Measurements from ENCODE around the gene CKS1B. TPM values are rescaled to one million over a fixed set of nuclear protein-coding genes. Genes with fewer than 3 reads are reported as not detected.

Gene CKS1B
- total RNA-seq, 1 donor = 23.2 TPM

- H3K9me3 ChIP-seq (ENCODE audit: low read depth, low read length) = no peaks in the 10 kb centered on the region
- H3K27me3 ChIP-seq (ENCODE audit: insufficient read depth, low read length) = no peaks in the 10 kb centered on the region
- no peak overlapping the region for H3K4me2 ChIP-seq (ENCODE audit: insufficient read depth, low read length)
- H3K27ac ChIP-seq (ENCODE audit: low read depth, low read length) = no peak overlapping the region
- no peak for DNase-seq (ENCODE audit: insufficient read length, low spot score, missing footprints)
- H2AFZ ChIP-seq (ENCODE audit: low read length) = no peak overlapping the region
- no peaks in the 10 kb centered on the region for H4K20me1 ChIP-seq (ENCODE audit: insufficient read depth, low read length)
- H3K4me3 ChIP-seq (ENCODE audit: insufficient read depth, low read length) = no peak overlapping the region
- peaks cover 14% of the 10 kb centered on the region for H3K4me1 ChIP-seq (ENCODE audit: insufficient read depth, low read length)
- TF ChIP-seq CTCF (IDR thresholded peaks at IDR 0.05; ENCODE audit: extremely low read depth, low read depth, low read length) = no peak
- H3K79me2 ChIP-seq (ENCODE audit: insufficient read depth, low read length) = peaks cover 7% of the 10 kb centered on the region
- no peaks in the 10 kb centered on the region for H3K36me3 ChIP-seq (ENCODE audit: insufficient read depth, low read length)
Observed at GRCh38 chr1:154940651-154941194, 33.8 kb upstream of the CKS1B start.

GRCh38 chr1:154941333-154942013 is 33.0 kb upstream of the CKS1B start:
- no peak for TF ChIP-seq CTCF (IDR thresholded peaks at IDR 0.05; ENCODE audit: extremely low read depth, low read depth, low read length)
- Histone ChIP-seq H3K27ac (ENCODE audit: low read depth, low read length) (no peak overlapping the region), H4K20me1 (ENCODE audit: insufficient read depth, low read length) (no peaks in the 10 kb centered on the region), H3K79me2 (ENCODE audit: insufficient read depth, low read length) (no peaks in the 10 kb centered on the region), H2AFZ (ENCODE audit: low read length) (no peak overlapping the region), H3K4me3 (ENCODE audit: insufficient read depth, low read length) (no peak overlapping the region), H3K4me2 (ENCODE audit: insufficient read depth, low read length) (no peak overlapping the region), H3K36me3 (ENCODE audit: insufficient read depth, low read length) (no peaks in the 10 kb centered on the region), H3K27me3 (ENCODE audit: insufficient read depth, low read length) (no peaks in the 10 kb centered on the region), H3K9me3 (ENCODE audit: low read depth, low read length) (no peaks in the 10 kb centered on the region), H3K4me1 (ENCODE audit: insufficient read depth, low read length) (peaks cover 9% of the 10 kb centered on the region)
- DNase-seq (ENCODE audit: insufficient read length, low spot score, missing footprints) = no peak

- Histone ChIP-seq H4K20me1 (ENCODE audit: insufficient read depth, low read length) (no peaks in the 10 kb centered on the region), H3K27ac (ENCODE audit: low read depth, low read length) (no peak overlapping the region), H3K4me3 (ENCODE audit: insufficient read depth, low read length) (no peak overlapping the region), H3K36me3 (ENCODE audit: insufficient read depth, low read length) (no peaks in the 10 kb centered on the region), H3K79me2 (ENCODE audit: insufficient read depth, low read length) (no peaks in the 10 kb centered on the region), H3K4me1 (ENCODE audit: insufficient read depth, low read length) (no peaks in the 10 kb centered on the region), H3K27me3 (ENCODE audit: insufficient read depth, low read length) (no peaks in the 10 kb centered on the region), H2AFZ (ENCODE audit: low read length) (no peak overlapping the region), H3K9me3 (ENCODE audit: low read depth, low read length) (no peaks in the 10 kb centered on the region), H3K4me2 (ENCODE audit: insufficient read depth, low read length) (no peak overlapping the region)
- peak; percentile 79 for TF ChIP-seq CTCF (IDR thresholded peaks at IDR 0.05; ENCODE audit: extremely low read depth, low read depth, low read length)
- peak; percentile 93 for DNase-seq (ENCODE audit: insufficient read length, low spot score, missing footprints)
Observed at GRCh38 chr1:154943649-154944400, 30.7 kb upstream of the CKS1B start.
